ENCODE results near the gene ZNF740. TPM values are rescaled to one million over a fixed set of nuclear protein-coding genes. Genes with fewer than 3 reads are reported as not detected.

ZNF740 gene
- total RNA-seq, 2 experiments from 2014 or later = 32.6 to 37.5 TPM

- H3K36me3 Mint-ChIP-seq = no peaks in the 10 kb centered on the region
- peak overlapping the region; percentile 61 for H3K4me3 Mint-ChIP-seq
- ChIA-PET CTCF (interaction anchor here (1.0 to 1.3 kb wide), 3 partner anchors 15 to 36 kb away, joined by 3 to 5 read pairs (median 3); partner anchors contain the start of gene ESPL1), POLR2A (interaction anchor here (0.6 to 1.1 kb wide), 4 partner anchors 11 to 92 kb away, joined by 3 to 5 read pairs (median 3); no protein-coding TSS in a partner anchor)
- no peak for DNase-seq
- peaks cover 73% of the 10 kb centered on the region for H3K4me1 Mint-ChIP-seq (ENCODE audit: low read depth)
- H3K27me3 Mint-ChIP-seq = no peaks in the 10 kb centered on the region
- intact Hi-C loops (cut with micrococcal nuclease) = no loop called here
- peak overlapping the region; percentile 51 for H3K27ac Mint-ChIP-seq
- H3K9me3 Mint-ChIP-seq = no peaks in the 10 kb centered on the region
These were observed 51.1 kb downstream of the ZNF740 start for GRCh38 chr12:53231671-53231920.

GRCh38 chr12:53231921-53232645 lies 51.6 kb downstream of the ZNF740 start, which contains the start of gene RARG:
Gene RARG, minus strand, starts transcription at chr12:53232209. Its CDS starts 4,664 bp downstream, at chr12:53227545.
- peak; percentile 81 for DNase-seq
- Mint-ChIP-seq H3K36me3 (no peaks in the 10 kb centered on the region), H3K9me3 (no peaks in the 10 kb centered on the region), H3K4me1 (ENCODE audit: low read depth) (peaks cover 74% of the 10 kb centered on the region), H3K27me3 (no peaks in the 10 kb centered on the region), H3K4me3 (peak within 1 kb of the TSS; percentile 86), H3K27ac (peak within 1 kb of the TSS; percentile 91)
- ChIA-PET CTCF (interaction anchor here (0.7 to 1.3 kb wide), 4 partner anchors 16 to 58 kb away, joined by 3 to 5 read pairs (median 3); partner anchors contain the start of gene ESPL1), POLR2A (interaction anchor here (0.6 to 1.1 kb wide), 6 partner anchors 9 to 92 kb away, joined by 3 to 5 read pairs (median 3); no protein-coding TSS in a partner anchor)
- intact Hi-C loops (cut with micrococcal nuclease) = loop anchor here (1.0 kb wide), 1 partner anchor 11 kb away; no protein-coding TSS in a partner anchor

- Mint-ChIP-seq H3K36me3 (no peaks in the 10 kb centered on the region), H3K4me3 (peak overlapping the region; percentile 86), H3K27ac (peak overlapping the region; percentile 91), H3K4me1 (ENCODE audit: low read depth) (peaks cover 76% of the 10 kb centered on the region), H3K27me3 (no peaks in the 10 kb centered on the region), H3K9me3 (no peaks in the 10 kb centered on the region)
- peak; percentile 59 for DNase-seq
- ChIA-PET POLR2A (interaction anchor here (1.0 to 1.1 kb wide), 4 partner anchors 10 to 24 kb away, joined by 3 to 4 read pairs (median 4); no protein-coding TSS in a partner anchor), CTCF (interaction anchor here (0.6 to 5.0 kb wide), 5 partner anchors 12 to 112 kb away, joined by 3 to 30 read pairs (median 3); no protein-coding TSS in a partner anchor)
- intact Hi-C loops (cut with micrococcal nuclease) = loop anchor here (1.0 kb wide), 1 partner anchor 12 kb away; no protein-coding TSS in a partner anchor
These were observed 52.3 kb downstream of the ZNF740 start for GRCh38 chr12:53232646-53233461.

- Mint-ChIP-seq H3K27me3 (no peaks in the 10 kb centered on the region), H3K27ac (no peak overlapping the region), H3K36me3 (no peaks in the 10 kb centered on the region), H3K9me3 (no peaks in the 10 kb centered on the region), H3K4me3 (no peak overlapping the region), H3K4me1 (ENCODE audit: low read depth) (peaks cover 68% of the 10 kb centered on the region)
- POLR2A ChIA-PET = interaction anchor here (0.6 to 1.1 kb wide), 3 partner anchors 13 to 510 kb away, joined by 3 to 4 read pairs (median 4); no protein-coding TSS in a partner anchor
- intact Hi-C loops (cut with micrococcal nuclease) = no loop called here
- CTCF ChIA-PET = interaction anchor here (0.6 to 5.0 kb wide), 4 partner anchors 13 to 111 kb away, joined by 3 to 30 read pairs (median 4); no protein-coding TSS in a partner anchor
- no peak for DNase-seq
These were observed 53.2 kb downstream of the ZNF740 start for GRCh38 chr12:53233671-53234121.

- Mint-ChIP-seq H3K36me3 (no peaks in the 10 kb centered on the region), H3K27ac (peak overlapping the region; percentile 54), H3K4me3 (no peak overlapping the region), H3K4me1 (ENCODE audit: low read depth) (peaks cover 64% of the 10 kb centered on the region), H3K9me3 (no peaks in the 10 kb centered on the region), H3K27me3 (no peaks in the 10 kb centered on the region)
- ChIA-PET POLR2A (interaction anchor here (0.6 to 1.1 kb wide), 2 partner anchors 14 to 510 kb away, joined by 3 to 4 read pairs; no protein-coding TSS in a partner anchor), CTCF (interaction anchor here (1.9 to 5.0 kb wide), 3 partner anchors 14 to 21 kb away, joined by 6 to 30 read pairs (median 24); a partner anchor contains a TSS)
- DNase-seq = peak; percentile 28
- intact Hi-C loops (cut with micrococcal nuclease) = no loop called here
These were observed 53.9 kb downstream of the ZNF740 start for GRCh38 chr12:53234271-53234914.

GRCh38 chr12:53235164-53235563 lies 54.6 kb downstream of the ZNF740 start:
- intact Hi-C loops (cut with micrococcal nuclease) = no loop called here
- H3K9me3 Mint-ChIP-seq = no peaks in the 10 kb centered on the region
- no peaks in the 10 kb centered on the region for H3K36me3 Mint-ChIP-seq
- H3K27me3 Mint-ChIP-seq = no peaks in the 10 kb centered on the region
- POLR2A ChIA-PET = interaction anchor here (2.1 to 2.9 kb wide), 2 partner anchors 17 to 32 kb away, joined by 6 to 18 read pairs; no protein-coding TSS in a partner anchor
- peaks cover 57% of the 10 kb centered on the region for H3K4me1 Mint-ChIP-seq (ENCODE audit: low read depth)
- CTCF ChIA-PET = interaction anchor here (3.5 to 5.0 kb wide), 2 partner anchors 17 to 22 kb away, joined by 24 to 30 read pairs; a partner anchor contains a TSS
- H3K27ac Mint-ChIP-seq = peak overlapping the region; percentile 63
- DNase-seq = no peak
- H3K4me3 Mint-ChIP-seq = no peak overlapping the region

- peaks cover 53% of the 10 kb centered on the region for H3K4me1 Mint-ChIP-seq (ENCODE audit: low read depth)
- H3K4me3 Mint-ChIP-seq = peak overlapping the region; percentile 23
- POLR2A ChIA-PET = interaction anchor here (0.9 to 2.9 kb wide), 4 partner anchors 15 to 157 kb away, joined by 3 to 18 read pairs (median 4); partner anchors contain the start of gene SPRYD3
- peak; percentile 54 for DNase-seq
- CTCF ChIA-PET = interaction anchor here (1.5 to 5.0 kb wide), 3 partner anchors 16 to 37 kb away, joined by 3 to 30 read pairs (median 24); a partner anchor contains a TSS
- peak overlapping the region; percentile 63 for H3K27ac Mint-ChIP-seq
- intact Hi-C loops (cut with micrococcal nuclease) = loop anchor here (1.0 to 2.0 kb wide), 2 partner anchors 15 to 16 kb away; no protein-coding TSS in a partner anchor
- H3K27me3 Mint-ChIP-seq = no peaks in the 10 kb centered on the region
- H3K36me3 Mint-ChIP-seq = no peaks in the 10 kb centered on the region
- H3K9me3 Mint-ChIP-seq = no peaks in the 10 kb centered on the region
These were observed 55.4 kb downstream of the ZNF740 start for GRCh38 chr12:53235742-53236442.

GRCh38 chr12:53236443-53237111 lies 56.1 kb downstream of the ZNF740 start:
- peaks cover 48% of the 10 kb centered on the region for H3K4me1 Mint-ChIP-seq (ENCODE audit: low read depth)
- H3K27me3 Mint-ChIP-seq = no peaks in the 10 kb centered on the region
- H3K4me3 Mint-ChIP-seq = peak overlapping the region; percentile 23
- no peaks in the 10 kb centered on the region for H3K36me3 Mint-ChIP-seq
- H3K9me3 Mint-ChIP-seq = no peaks in the 10 kb centered on the region
- DNase-seq = peak; percentile 75
- POLR2A ChIA-PET = interaction anchor here (0.9 to 2.9 kb wide), 5 partner anchors 13 to 157 kb away, joined by 3 to 18 read pairs (median 4); partner anchors contain the start of gene SPRYD3
- H3K27ac Mint-ChIP-seq = peak overlapping the region; percentile 63
- intact Hi-C loops (cut with micrococcal nuclease) = loop anchor here (1.0 to 2.0 kb wide), 2 partner anchors 14 to 16 kb away; no protein-coding TSS in a partner anchor
- CTCF ChIA-PET = interaction anchor here (0.6 to 5.0 kb wide), 5 partner anchors 15 to 38 kb away, joined by 3 to 30 read pairs (median 3); partner anchors contain the start of gene ITGB7

GRCh38 chr12:53239643-53240258 lies 59.2 kb downstream of the ZNF740 start:
- CTCF ChIA-PET = interaction anchor here (0.9 to 6.5 kb wide), 2 partner anchors 11 to 27 kb away, joined by 4 to 40 read pairs; no protein-coding TSS in a partner anchor

More at GRCh38 chr12:53239643-53240258, 59.2 kb downstream of the ZNF740 start:
- POLR2A ChIA-PET = interaction anchor here (1.2 kb wide), 1 partner anchor 27 kb away, joined by 3 read pairs; no protein-coding TSS in a partner anchor
- Mint-ChIP-seq H3K9me3 (no peaks in the 10 kb centered on the region), H3K27ac (no peak overlapping the region), H3K36me3 (no peaks in the 10 kb centered on the region), H3K27me3 (no peaks in the 10 kb centered on the region), H3K4me3 (no peak overlapping the region), H3K4me1 (ENCODE audit: low read depth) (peaks cover 27% of the 10 kb centered on the region)
- intact Hi-C loops (cut with micrococcal nuclease) = no loop called here
- no peak for DNase-seq

Measured in activated CD4-positive, alpha-beta memory T cell treated with anti-CD3 and anti-CD28 coated beads for 36 hours (primary cell).